ENCODE data around the gene EGFLAM. TPM values are rescaled to one million over a fixed set of nuclear protein-coding genes. Genes with fewer than 3 reads are reported as not detected.

Gene EGFLAM
- total RNA-seq, 1 experiment from 2014 or later = 1.1 TPM

GRCh38 chr5:38226091-38226490 lies 32.3 kb upstream of the EGFLAM start:
- H3K27ac Mint-ChIP-seq = no peak overlapping the region
- H3K4me3 Mint-ChIP-seq = no peak overlapping the region
- H3K9me3 Mint-ChIP-seq = peaks cover 2% of the 10 kb centered on the region
- H3K27me3 Mint-ChIP-seq (ENCODE audit: low read depth) = no peaks in the 10 kb centered on the region
- ATAC-seq = no peak
- no peak for DNase-seq (ENCODE audit: low spot score)
- no peaks in the 10 kb centered on the region for H3K36me3 Mint-ChIP-seq
- TF ChIP-seq GTF2I (CRISPR knock-in tag; conservative IDR thresholded peaks at IDR 0.05) (no peak), ZNF121 (CRISPR knock-in tag; IDR thresholded peaks at IDR 0.05) (no peak), JAZF1 (CRISPR knock-in tag; IDR thresholded peaks at IDR 0.05) (no peak), CBFB (CRISPR knock-in tag; IDR thresholded peaks at IDR 0.05; ENCODE audit: low read depth) (no peak), ERG (CRISPR knock-in tag; IDR thresholded peaks at IDR 0.05) (no peak), ZNF532 (CRISPR knock-in tag; IDR thresholded peaks at IDR 0.05; ENCODE audit: borderline replicate concordance) (no peak), SOX15 (CRISPR knock-in tag; IDR thresholded peaks at IDR 0.05) (no peak), MAX (CRISPR knock-in tag; IDR thresholded peaks at IDR 0.05) (no peak), NR3C1 (CRISPR knock-in tag; conservative IDR thresholded peaks at IDR 0.05; ENCODE audit: low read depth) (no peak), CDX4 (CRISPR knock-in tag; IDR thresholded peaks at IDR 0.05; ENCODE audit: borderline replicate concordance) (no peak), ATF2 (CRISPR knock-in tag; IDR thresholded peaks at IDR 0.05; ENCODE audit: borderline replicate concordance, low read depth) (no peak), ZNF263 (CRISPR knock-in tag; IDR thresholded peaks at IDR 0.05; ENCODE audit: low read depth) (no peak), NFE2L1 (CRISPR knock-in tag; IDR thresholded peaks at IDR 0.05) (no peak), TP53 (CRISPR knock-in tag; IDR thresholded peaks at IDR 0.05) (no peak), ETV6 (CRISPR knock-in tag; IDR thresholded peaks at IDR 0.05) (no peak), MYBL2 (CRISPR knock-in tag; IDR thresholded peaks at IDR 0.05) (no peak), RORB (CRISPR knock-in tag; IDR thresholded peaks at IDR 0.05) (no peak), IRF1 (CRISPR knock-in tag; IDR thresholded peaks at IDR 0.05) (no peak), NR1H2 (CRISPR knock-in tag; IDR thresholded peaks at IDR 0.05) (no peak)
- no peaks in the 10 kb centered on the region for H3K4me1 Mint-ChIP-seq
- POLR2A ChIA-PET = interaction anchor here (0.7 kb wide), 1 partner anchor 325 kb away, joined by 3 read pairs; no protein-coding TSS in a partner anchor
- CTCF ChIA-PET = interaction anchor here (0.9 kb wide), 1 partner anchor 40 kb away, joined by 4 read pairs; no protein-coding TSS in a partner anchor
